Head of caudate nucleus (tissue), 42 donors: ENCODE measurements around the gene KXD1.

Experiments used
- DNase-seq, 42 donors: peaks; one replicate each; pipeline versions ENCODE4 v3.0.0 to v3.0.0-alpha.2; 2020 to 2021; ENCODE audit warnings: mixed read lengths in 7 of 42
- intact Hi-C: fragments of 100-400 bp; cut with DNase I; formaldehyde crosslinking; loops from one replicate; pipeline ENCODE4 v1.15.0; 2022

KXD1 gene

DNA sequence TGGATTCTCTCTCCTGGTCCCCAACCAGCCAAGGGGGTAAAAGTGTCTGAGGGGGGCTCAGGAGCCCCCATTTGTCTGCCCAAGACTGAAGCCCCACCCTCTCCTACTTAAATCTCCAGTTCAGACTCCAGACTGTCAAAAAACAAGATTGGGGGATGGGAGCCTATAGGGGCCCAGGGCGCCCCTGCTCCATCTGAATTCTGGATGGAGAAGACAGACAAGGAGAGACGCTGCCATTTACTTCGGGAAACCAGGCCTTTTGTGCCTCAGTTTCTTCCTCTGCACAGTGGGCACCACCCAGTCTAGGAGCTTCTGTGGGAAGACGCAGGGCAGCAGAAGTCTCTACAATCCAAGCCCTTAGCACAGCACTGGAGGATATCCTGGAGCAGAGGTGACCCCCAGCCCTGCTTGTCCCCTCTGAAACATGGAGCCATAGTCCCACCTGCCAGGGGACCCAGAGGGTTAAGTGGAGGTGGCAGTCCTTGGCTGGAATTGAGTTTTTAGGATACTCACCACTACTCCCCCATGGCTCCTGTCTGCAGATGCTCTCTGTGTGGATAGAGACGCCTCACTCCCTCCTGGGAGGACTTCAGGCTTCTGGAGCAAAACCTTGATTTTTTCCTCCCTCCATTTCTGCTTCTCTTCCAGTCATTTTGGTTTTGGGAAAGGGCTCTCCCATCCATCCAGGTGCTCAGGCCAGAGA is 50.6 kb downstream of the KXD1 start:
- DNase-seq: no peak
- intact Hi-C loops: loop anchor here (5.0 kb wide), 1 partner anchor 64 kb away; no protein-coding TSS in a partner anchor

DNA sequence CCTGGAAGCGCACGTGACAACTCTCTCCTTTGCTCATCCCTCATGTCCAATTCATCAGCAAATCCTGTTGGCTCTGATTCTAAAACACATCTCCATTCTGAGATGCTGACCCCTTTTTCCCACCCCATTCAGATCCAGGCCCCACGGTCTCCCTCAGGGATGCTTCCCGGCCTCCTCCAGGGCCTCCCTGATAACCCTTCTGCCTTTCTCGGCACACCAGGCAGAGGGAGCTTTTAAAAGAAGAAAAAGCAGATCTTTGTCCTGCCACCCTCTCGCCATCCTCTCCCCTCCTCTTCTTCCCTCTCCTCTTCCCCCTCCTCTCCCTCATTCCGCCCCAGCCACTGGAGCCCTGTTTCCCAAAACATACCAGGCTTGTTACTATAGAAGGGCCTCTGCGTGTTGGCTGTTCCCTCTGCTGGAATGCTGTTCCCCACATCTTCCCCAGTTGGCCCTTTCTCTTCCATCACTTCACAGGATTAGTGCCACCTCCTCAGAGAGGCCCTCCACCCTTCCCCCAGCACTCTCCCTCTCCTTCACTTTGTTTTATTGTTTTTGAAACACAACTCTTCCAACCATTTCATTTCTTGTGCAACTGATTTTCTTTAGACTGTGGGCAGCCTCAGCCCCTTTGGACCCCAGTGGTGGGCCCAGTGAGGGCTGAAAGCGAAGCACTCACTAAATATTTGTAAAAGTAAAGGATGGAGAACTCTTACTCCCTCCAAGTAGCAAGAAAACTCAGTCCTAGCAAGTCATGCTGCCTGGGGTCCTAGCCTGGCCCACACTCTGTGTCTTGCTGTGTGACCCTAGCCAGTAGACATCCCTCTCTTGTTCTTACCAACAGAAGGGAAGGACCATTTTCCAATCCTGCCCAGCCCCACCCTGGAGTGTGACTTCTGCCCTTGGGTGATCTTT is 51.4 kb downstream of the KXD1 start:
- intact Hi-C loops: loop anchor here (5.0 kb wide), 1 partner anchor 63 kb away; no protein-coding TSS in a partner anchor
- DNase-seq: no peak

DNA sequence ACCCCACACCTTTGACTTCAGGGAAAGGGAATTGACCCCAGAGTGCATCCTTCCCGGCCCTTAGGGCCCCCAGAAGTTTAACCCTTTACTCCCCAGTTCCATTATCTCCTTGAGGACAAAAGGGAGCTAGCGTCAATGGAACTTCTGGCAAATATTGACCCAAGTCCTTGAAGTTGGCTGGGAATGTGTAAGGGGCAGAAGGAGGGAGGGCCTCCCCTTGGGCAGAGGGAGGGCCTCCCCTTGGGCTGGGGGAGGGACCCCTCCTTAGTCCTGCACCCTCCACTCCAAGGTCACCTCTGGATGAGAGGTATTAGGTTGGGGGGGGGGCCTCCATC is 52.0 kb downstream of the KXD1 start:
- intact Hi-C loops: loop anchor here (5.0 kb wide), 1 partner anchor 63 kb away; no protein-coding TSS in a partner anchor
- DNase-seq: no peak

DNA sequence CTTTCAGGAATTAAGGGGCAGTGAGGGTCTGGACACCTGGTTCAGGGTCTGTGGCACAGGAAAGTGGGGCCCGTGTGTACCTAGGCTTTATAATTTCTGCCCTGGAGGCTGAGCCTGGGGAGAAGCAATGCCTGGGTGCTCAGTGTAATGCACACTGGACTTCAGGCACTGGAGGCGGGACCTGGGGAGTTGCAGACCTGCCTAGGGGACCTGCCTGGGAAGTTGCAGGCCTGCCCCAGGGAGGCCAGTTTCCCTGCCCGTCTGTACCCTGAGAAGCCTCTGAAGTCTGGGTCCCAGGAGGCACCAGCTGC is 52.5 kb downstream of the KXD1 start:
- no peak for DNase-seq
- intact Hi-C loops: no loop called here

DNA sequence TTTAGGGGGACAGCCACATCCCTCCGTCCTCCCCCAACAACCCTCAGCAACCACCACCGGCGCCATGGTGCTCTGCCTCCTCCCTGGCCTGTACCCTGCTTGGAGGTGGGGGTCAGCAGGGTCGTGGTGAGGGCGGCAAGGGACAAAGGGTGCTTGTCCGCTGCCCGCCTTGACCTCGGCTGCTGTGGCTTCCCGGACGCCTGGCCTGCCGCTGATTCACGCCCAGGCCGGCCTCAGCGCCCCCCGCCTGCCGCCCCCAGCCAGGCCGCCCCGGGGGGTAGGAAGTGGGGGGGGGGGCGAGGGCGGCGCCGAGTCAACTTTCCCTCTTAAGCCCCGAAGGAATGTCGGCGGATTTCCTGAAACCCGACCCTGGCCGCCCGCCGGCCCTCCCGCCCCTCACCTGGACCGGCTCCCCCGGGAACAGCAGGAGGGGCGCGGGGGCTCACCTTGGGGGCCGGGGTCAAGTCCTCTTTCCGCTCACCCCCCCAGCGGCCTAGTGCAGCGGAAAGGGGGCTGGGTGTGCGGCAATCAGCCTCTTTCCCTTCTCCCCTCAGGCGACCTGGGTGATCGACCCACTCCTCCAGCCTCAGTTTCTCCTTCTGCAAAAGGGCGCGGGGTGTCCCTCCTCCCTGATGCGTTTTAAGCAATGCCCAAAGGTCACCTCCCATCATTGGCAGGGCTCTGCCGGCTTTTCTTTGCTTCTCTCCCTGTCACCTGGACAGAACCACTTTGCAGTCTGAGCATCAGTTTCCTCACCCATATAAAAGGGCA is 53.1 kb downstream of the KXD1 start:
- intact Hi-C loops: no loop called here
- no peak for DNase-seq

DNA sequence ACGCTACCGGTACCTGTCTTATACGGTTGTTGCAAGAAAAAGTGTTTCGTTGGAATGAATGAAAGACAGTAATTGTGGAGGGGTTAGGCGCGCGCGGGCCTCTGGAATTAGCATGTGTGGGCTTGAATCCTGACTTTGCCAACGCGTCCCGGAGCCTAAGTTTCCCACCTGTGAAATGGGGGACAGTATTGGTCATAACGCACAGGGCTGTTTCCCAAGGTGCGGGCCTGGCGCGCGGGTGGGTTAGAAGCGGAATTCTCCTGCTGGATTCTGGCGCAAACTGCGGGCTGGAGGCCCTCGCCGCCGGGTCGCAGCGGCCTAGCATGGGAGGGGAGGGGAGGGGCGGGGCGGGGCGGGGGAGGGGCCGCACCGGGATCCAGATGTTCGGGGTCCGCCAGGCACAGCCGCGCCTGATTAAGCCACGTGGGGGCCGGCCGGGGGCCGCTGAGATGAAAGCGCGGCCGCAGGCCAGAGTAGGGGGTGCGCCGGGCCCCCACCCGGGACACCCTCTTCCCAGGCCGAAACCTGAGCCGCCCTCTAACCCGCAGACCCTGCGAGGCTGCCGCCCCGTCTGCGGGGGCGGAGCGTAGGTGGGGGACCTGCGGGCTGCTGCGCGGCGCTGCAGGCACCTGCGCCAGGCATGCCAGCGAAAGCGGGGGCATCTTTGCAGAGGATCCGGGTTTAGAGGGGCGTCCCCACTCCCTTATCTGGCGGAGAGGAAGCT is 53.8 kb downstream of the KXD1 start:
- DNase-seq: peak in 28 of 42 donors; percentile 8 to 72 (median 46)
- intact Hi-C loops: no loop called here

DNA sequence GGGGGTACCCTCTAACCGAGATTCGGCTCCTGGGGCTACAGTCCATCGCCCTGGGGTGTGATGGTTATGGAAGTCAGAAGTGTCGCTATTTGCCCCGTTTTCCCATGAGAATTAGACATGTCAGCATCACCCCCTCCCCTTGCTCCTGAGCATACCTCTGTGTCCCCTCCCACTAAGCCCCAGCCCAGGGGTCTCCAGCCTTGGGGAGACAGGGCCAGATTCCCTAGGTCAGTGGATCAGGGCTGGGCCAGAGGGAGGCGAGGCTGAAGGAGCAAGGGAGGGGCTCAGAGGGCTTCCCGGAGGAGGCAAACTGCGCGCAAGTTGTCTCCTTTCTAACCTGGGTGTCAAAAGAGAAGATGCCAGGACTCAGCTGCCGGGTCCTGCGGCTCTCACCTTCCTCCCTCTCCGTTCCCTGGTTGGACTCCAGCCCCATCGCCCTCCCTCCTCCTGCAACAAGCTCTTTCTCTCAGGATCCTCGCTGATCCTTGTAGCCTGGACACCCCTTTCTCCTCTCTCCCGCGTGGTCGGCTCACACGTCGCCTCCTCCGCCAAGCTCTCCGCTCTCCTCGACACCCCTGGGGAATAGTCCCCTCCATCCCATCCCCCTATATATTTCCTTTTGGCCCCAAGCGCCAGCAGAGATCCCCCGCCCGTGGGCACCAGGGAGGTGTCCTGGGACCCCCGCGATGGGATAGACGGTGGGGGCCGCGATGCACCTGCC is 54.5 kb downstream of the KXD1 start:
- DNase-seq: peak in 8 of 42 donors; percentile 26 to 47 (median 34)

DNA sequence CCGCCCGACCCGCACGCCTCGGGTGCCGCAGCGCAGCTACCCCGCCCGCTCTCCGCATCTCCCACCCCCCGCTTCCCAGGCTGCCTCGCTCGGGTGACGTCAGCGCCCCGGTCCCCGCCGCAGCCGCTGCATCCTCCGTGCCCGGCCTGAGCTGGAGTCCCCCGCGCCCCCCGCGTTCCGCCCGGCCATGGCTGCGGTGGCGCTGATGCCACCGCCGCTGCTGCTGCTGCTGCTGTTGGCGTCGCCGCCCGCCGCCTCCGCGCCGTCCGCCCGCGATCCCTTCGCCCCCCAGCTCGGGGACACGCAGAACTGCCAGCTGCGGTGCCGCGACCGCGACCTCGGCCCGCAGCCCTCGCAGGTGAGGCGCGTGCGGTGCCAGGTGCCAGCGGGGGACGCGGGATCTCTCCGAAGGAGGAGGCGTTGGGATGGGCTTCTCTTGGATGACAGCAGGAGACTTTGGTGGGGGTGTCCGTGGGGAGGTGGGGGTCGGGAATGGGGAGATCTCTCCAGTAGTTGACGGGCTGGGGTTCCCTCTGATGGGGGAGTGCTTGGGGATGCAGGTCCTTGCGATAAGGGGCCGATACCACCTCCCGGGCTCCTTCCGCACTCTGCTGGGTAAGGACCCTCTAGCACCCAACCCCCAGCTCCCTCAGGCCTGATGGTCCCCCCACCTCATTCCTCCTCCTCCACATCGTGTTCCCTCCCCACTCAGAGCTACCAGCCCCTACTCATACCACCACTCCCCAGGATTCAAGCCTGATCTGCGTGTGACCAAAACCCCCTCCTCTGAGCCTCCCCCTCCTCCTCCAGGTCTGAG is 55.3 kb downstream of the KXD1 start, which contains the start of gene TMEM59L:
Gene TMEM59L (plus strand): TSS at position 99 of the 817 bp plus-strand sequence. CDS start 89 bp downstream, at position 188.
- peak; percentile 41 to 91 (median 82) for DNase-seq
- intact Hi-C loops: no loop called here

More for the DNA sequence above, 54.5 kb downstream of the KXD1 start:
- intact Hi-C loops: no loop called here

DNA sequence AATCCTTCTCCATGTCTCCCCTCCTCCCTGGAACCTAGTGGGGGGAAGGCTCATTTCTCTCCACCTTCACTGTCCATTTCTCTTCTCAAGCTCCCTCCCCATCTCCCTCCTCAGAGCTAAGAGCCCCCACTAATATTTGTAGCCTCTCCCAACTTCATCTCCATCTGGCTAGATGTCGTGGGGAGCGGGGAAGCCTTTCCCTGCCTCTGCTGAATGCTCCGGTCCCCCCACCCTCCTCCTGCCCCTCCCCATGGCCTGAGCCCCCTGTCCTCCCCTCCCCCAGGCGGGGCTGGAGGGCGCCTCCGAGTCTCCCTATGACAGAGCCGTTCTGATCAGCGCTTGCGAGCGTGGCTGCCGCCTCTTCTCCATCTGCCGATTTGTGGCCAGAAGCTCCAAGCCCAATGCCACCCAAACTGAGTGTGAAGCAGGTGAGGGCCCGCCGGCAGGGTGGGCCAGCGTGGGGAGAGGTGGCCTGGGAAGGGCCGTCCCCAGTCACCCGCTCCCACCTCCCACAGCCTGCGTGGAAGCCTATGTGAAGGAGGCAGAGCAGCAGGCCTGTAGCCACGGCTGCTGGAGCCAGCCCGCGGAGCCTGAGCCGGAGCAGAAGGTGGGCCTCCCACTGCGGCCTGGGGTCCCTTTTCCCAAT is 56.0 kb downstream of the KXD1 start:
- intact Hi-C loops: no loop called here
- DNase-seq: peak in 6 of 42 donors; percentile 14 to 59 (median 40)

DNA sequence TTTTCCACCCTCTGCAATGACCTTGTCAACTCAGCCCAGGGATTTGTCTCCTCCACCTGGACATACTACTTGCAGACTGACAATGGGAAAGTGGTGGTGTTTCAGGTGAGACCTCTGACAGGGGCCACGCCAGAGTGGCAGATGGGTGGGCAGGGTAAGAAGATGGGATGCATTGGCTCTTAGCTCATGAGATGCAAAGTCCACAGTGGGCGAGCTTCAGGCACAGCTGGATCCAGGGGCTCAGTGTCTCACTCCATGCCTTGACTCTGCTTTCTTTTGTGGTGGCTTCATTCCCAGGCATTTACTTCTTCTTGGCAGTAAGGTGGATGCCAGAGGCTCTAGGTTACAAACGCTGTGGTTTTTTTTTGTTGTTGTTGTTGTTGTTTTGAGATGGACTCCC is 58.4 kb downstream of the KXD1 start:
- intact Hi-C loops: no loop called here

DNA sequence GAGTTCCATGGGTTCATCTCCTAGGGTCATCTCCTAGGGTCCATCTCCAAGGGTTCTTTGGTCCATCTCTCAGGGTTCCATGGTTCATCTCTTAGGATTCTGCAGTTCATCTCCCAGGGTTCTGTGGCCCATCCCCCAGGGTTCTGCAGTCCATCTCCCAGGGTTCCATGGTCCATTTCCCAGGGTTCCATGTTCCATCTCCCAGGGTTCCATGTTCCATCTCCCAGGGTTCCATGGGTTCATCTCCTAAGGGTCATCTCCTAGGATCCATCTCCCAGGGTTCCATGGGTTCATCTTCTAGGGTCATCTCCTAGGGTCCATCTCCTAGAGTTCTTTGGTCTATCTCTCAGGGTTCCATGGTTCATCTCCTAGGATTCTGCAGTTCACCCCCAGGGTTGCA is 59.9 kb downstream of the KXD1 start:
- DNase-seq: no peak
- intact Hi-C loops: no loop called here

More for the DNA sequence above, 58.4 kb downstream of the KXD1 start:
- no peak for DNase-seq

DNA sequence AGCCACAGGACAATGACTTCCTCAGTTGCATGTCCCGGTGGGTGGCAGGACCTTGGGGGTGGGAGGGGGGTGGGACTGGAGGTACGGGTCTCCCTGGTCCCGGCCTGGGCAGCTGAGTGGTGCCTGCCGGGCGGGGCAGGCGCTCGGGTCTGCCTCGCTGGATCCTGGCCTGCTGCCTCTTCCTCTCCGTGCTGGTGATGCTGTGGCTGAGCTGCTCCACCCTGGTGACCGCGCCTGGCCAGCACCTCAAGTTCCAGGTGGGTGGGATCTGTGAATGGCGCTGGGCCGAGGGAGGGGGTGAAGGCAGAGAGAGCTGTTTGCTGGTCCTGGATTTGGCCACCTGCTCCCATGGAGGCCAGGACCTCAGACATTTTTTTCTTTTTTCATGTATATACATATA is 60.6 kb downstream of the KXD1 start:
- no peak for DNase-seq
- intact Hi-C loops: no loop called here
